Measurements from ENCODE around the gene NAA10.
A peak's percentile ranks its signal among the peaks of the same experiment; 100 is the strongest.

Gene NAA10

GRCh38 chrX:153948002-153948466 is 13.2 kb upstream of the NAA10 start:
- DNase-seq (ENCODE audit: low read depth) = no peak

- DNase-seq (ENCODE audit: low read depth) = peak; percentile 15
Observed at GRCh38 chrX:153947009-153947769, 12.4 kb upstream of the NAA10 start.

DNA sequence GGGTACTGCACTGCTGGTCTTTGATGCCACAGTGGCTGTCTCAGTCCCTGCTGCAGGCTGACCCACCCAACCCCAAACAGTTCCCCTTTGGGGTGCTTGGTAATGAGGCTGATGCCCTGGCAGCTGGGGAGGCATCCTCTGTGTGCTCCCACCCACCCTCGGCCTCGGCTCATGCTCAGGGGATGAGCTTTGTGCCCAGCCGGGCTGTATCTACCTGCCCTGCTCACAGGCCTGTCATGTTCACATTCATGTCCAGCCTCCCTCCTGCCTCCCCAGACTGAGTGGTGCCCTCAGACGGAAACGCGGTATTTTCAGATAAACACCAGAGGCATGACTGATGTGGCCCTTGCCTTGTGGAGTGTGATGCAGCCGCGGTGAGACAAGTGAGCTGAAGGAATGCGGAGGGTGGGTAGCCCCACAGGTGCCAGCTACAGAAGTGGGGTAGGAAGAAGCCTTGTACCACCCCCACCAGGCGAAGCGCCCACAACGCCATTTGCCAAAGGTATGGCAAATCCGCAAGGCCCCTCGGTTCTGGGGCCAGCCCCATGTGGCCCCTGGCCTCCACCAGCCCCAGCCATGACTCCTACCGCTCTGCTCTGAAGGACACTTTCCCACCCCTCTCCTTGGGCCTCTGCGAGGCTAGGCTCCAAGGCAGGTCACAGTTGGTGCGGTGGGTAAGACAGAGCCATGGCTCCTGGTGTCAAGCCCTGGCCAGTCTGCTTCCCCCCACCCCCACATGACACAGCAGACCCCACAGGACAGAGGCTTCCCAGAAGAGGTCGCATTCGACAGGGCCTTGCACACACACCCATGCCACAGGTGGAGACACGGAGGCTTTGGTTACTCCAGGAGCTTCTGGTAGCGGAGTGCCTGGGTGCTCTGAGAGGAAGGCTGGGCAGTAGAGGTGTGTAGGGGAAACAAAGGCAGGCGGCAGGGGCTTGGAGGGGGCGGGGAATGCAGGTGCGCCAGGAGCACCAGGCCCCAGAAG is 11.4 kb upstream of the NAA10 start:
- no peak for DNase-seq (ENCODE audit: low read depth)

DNA sequence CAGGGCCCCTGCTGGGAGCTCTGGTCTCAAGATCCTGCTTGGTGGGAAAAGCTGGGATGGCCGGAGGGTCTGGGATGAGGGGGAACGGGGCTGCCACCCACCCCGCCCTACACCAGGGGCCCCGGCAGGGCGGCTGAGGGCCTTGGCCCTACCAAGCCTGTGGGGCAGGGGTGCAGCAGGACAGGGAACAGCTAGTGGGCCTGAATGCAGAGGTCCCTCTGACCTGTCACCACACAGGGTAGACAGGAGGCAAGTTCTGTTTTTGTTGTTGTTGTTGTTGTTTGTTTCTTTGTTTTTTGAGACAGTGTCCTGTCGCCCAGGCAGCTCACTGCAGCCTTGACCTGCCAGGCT is 9.9 kb upstream of the NAA10 start:
- no peak for DNase-seq (ENCODE audit: low read depth)

- no peak for DNase-seq (ENCODE audit: low read depth)
Observed at GRCh38 chrX:153944140-153944799, 9.4 kb upstream of the NAA10 start, which contains the start of gene RENBP. RENBP (minus strand) TSS chrX:153944643; CDS start chrX:153944610, 33 bp downstream.

DNA sequence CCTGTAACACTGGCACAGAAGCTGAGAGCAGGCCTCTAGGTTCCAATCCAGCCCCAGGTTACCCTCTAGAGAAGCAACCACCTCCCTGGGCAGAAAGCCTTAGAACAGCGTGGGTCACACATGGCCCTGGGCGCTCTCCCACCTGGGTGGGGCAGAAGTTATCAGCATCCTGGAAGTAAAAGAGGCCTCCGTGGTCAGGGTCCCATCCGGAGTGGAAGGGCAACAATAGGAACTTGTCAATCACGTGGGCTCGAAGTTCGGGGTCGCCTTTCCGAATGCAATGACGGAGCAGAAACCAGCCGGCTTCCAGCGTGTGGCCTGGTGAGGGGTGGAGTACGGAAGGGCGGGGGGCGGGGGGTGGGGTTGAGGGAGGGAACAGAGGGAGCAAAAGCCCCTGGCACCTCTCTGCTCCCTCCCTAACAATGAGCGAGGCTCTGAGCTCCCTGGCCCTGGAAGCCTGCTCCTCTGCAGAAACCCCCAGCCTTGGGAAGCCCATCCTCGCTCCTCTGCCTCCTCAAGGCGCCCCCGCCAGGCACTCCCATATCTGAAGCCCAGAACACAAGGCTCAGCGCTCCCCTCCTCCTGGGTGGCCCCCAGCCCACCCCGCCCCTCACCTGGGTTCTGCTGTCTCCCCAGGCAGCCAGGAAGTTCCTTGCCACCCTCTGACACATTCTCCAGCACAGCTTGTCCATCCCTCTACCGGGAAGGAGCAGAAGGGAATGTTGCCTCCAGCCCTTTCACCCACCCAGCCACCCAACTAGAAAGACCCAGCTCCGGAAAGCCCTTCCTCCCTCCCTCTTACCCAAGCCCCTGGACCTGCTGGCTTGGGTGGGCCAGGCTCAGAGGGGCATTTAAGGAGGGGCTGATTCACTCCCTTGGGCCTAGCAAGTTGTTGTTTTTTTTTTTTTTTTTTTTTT is 6.8 kb upstream of the NAA10 start:
- no peak for DNase-seq (ENCODE audit: low read depth)

- no peak for DNase-seq (ENCODE audit: low read depth)
Observed at GRCh38 chrX:153939573-153939972, 4.7 kb upstream of the NAA10 start.

- no peak for DNase-seq (ENCODE audit: low read depth)
Observed at GRCh38 chrX:153938226-153938786, 3.5 kb upstream of the NAA10 start.

DNA sequence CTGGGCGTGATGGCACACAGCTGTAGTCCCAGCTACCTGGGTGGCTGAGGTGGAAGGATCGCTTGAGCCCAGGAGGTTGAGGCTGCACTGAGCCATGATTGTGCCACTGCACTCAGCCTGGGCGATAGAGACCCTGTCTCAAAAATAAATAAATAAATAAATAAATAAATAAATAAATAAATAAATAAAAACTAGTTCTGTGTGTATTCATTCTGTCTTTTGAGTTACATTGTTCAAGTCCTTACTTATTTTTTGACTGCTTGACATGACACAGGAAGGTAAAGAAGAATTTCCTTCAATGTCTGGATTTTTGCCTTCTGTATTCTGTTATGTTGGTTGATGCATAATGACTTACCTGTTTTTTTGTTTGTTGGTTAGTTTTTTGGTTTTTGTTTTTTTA is 2.2 kb upstream of the NAA10 start:
- no peak for DNase-seq (ENCODE audit: low read depth)

DNA sequence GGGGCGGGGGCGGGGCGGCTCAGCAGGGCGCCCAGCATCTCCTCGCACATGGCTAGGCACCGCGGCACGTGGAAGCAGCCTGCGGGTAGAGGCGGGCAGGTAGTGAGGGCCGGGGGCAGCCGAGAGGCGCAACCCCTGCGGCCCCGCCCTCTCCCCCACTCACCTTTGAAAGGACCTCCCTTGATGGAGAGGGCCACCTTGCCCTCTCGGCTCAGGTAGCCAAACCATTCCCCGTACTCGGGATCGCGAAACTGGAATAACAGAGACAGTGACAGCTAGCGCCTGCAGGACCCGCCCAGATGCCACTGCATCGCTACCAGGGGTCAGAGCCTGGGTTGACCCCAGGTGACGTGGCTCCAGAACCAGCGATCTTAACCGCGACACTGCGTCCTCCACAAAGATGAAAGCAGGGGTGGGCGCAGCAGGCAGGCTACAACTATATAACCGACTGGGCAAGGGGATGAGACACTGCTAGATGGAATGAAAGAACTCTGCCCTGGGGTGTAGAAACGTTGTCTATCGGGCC is 552 bp upstream of the NAA10 start:
- no peak for DNase-seq (ENCODE audit: low read depth)

- no peak for DNase-seq (ENCODE audit: low read depth)
Observed at GRCh38 chrX:153934148-153934761, 582 bp downstream of the NAA10 start.

- DNase-seq (ENCODE audit: low read depth) = no peak
Observed at GRCh38 chrX:153933748-153934147, 1.1 kb downstream of the NAA10 start.

DNA sequence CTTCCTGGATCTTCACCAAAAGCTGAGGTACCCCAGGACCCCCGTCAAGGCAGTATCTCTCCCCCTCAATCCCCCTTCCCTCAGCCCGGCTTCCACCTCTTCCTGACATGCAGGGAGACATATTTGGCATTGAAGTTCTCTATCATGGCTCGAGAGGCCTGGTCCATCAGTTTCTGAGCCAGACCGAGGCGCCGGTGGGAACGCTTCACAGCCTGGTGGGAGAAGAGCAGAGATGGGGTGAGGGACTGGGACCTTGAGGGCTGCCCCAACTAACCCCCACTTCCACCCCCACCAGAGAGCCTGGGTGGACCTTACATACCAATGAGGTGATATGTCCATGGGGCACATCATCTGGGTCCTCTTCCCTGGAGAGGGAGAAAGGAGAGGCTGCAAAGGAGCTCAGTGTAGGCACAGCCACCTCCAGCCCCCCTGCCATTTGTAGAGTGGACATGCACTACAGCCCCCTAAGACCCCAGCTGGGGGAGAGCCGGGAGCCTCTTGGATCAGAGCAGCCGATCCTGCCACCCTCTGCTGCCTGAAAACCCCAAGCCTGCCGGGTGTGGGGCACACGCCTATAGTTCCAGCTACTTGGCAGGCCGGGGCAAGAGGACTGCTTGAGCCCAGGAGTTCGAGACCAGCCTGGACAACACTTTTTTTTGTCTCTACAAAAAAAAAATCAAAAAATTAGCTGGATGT is 2.5 kb downstream of the NAA10 start:
- DNase-seq (ENCODE audit: low read depth) = no peak

DNA sequence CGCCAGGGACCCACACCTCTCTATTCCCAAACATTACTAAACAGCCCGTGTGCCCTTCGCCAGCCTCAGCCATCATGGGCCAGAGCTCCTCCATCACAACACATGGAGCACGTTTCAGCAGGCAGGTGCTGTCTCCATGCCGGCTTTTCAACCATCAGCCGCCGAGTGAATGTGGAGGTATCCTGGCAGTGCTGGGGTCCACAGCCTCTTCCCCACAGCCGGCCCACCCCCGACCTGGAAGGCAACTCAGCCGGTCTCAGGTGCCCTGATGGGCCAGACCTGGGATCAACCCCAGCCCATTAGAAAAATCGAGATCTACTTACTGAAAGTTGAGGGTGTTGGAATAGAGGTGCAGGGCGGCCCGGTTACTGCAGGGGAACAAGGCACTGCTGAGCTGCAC is 3.1 kb downstream of the NAA10 start:
- no peak for DNase-seq (ENCODE audit: low read depth)

- no peak for DNase-seq (ENCODE audit: low read depth)
Observed at GRCh38 chrX:153931151-153931550, 3.7 kb downstream of the NAA10 start.

DNA sequence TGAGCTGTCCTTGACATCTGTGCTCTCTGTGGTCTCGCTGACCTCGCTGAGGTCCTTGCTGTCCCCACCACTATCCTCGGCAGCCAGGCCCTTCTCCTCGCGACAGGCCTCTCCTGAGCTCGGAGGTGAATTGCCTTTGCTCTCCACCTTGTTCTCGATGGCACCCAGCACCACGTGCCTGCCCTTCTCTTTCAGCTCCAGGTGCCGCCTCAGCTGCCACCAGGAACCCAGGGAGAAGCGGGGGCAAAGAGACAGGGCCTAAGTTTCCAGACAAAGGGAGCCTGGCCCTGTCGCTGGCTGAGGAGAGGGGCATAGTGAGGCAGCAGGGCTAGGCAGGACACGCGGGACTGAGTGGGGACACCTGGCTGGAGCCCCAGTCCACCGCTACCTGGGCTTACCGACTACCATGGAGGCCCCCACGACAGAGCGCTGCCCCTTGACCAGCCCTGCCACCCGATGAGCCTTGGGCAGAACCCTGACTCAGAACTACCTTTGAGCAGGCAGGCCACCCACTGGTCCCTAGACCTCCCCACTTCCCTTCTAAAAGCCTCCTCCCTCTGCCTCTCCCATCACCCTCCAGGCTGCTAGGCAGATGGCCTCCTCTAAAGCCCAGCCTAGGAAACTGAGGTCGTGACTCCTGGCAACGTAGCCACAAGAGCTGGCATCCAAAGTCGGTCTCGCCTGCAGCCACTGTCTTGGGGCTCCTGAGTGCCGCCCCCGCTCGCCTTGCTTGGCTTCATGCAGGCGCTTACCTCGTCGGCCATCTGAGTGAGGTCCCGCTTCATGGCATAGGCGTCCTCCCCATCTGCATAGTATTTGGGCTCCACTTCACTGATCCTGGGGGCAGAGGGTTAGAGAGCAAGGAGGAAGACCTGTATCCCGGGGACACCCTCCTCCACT is 4.6 kb downstream of the NAA10 start:
- DNase-seq (ENCODE audit: low read depth) = no peak

GRCh38 chrX:153929576-153929975 is 5.3 kb downstream of the NAA10 start:
- DNase-seq (ENCODE audit: low read depth) = no peak

- no peak for DNase-seq (ENCODE audit: low read depth)
Observed at GRCh38 chrX:153928846-153929245, 6.0 kb downstream of the NAA10 start.
